HG03571 (cell line): ENCODE measurements around the gene LHPP.

Experiments used
- ATAC-seq: cut with Tn5 transposase; IDR thresholded peaks from one replicate; pipeline ENCODE4 v1.9.1; 2021; ENCODE audit not compliant: unreplicated experiment

LHPP gene

DNA sequence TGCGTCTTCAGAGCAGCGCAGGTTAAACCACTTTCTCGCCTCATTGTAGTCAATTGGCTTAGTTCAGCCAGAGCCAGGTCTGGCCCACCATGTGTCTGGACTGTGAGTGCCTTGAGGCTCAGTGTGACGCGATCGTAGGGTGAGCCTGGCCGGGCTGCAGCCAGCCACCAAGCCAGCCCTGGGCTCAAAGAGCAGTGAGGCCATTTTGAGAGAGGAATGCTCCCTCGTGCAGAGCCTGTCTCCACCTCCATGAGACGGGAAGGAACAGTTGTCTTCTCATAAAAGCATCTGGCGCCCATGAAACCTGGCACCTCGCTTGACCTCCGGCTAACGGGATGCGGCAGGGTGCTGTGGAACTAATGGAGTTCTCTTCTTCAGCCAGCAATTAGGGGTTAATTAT is 34.5 kb downstream of the LHPP start:
- no peak for ATAC-seq

DNA sequence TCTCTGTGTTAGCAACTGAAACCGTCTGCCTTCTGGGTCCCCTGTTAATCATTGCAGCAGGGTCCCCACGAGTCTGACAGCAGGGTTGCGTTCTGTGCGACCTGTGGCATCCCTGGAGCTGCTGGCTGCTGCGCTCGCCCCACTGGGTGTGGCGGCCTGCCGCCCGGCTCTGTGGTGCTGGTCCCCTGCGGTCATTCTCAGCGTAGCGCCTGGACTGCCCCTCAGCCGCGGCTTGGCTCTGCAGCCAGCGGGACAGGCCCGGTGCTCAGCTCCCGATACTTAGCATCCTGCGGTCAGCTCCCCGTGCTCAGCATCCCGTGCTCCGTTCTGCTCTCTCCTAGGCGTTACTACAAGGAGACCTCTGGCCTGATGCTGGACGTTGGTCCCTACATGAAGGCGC is 35.0 kb downstream of the LHPP start:
- ATAC-seq: no peak

DNA sequence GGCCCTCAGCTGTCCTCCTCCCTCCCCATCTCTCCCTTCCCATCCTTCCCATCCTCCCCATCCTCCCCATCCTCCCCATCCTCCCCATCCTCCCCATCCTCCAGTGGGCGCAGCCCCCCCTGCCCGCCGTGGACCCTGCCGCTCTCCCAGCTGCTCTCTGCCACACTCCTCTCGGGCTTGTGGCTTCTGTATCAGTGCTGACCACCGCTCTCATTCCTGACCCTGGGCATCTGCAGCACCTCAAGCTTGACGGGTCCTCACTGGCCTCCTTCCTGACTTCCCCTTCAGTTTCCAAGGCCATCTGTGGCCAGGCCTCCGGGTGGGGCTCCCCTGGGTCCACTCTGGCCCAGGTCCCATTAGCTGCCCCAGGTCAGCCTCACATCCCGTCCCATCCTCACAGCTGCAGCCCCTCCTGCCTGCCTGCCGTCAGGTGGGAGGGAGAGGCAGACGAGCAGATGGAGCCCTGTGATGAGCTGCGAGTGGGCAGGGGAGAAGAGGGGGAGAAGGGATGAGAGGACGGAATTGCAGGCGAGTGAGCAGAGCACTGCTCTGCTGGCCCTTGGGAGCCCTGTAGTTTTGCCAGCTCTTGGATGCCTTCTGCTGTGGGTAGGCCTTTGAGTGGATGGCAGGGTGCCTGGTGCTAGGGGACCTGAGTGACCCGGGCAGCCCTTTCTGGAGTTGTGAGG is 35.7 kb downstream of the LHPP start:
- ATAC-seq: no peak

- no peak for ATAC-seq
Measured at GRCh38 chr10:124498056-124498455, 36.4 kb downstream of the LHPP start.

GRCh38 chr10:124500757-124501156 is 39.1 kb downstream of the LHPP start:
- no peak for ATAC-seq

DNA sequence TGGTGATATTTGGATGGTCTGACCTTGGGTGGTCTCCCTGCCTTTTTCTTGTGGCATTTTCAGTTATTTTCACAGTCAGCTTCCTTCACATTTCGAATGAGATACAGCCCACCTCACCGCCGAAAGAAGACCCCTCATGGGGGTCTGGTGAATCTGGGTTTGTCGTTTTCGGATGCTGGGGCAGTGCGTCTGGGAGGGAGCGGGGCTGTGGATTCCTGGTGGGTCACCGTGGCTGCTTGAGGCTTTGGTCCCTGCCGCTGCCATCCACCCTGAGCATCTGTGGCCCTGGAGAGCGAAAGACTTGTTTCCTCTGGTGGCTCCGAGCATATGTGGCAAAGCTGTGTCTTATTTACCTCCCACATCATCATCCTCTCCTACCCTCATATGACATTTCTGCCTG is 43.1 kb downstream of the LHPP start:
- ATAC-seq: no peak

- no peak for ATAC-seq
Measured at GRCh38 chr10:124505279-124505678, 43.7 kb downstream of the LHPP start.

GRCh38 chr10:124508070-124508667 is 46.5 kb downstream of the LHPP start:
- no peak for ATAC-seq

GRCh38 chr10:124508907-124509454 is 47.4 kb downstream of the LHPP start:
- ATAC-seq: no peak

GRCh38 chr10:124509880-124510632 is 48.4 kb downstream of the LHPP start:
- no peak for ATAC-seq

DNA sequence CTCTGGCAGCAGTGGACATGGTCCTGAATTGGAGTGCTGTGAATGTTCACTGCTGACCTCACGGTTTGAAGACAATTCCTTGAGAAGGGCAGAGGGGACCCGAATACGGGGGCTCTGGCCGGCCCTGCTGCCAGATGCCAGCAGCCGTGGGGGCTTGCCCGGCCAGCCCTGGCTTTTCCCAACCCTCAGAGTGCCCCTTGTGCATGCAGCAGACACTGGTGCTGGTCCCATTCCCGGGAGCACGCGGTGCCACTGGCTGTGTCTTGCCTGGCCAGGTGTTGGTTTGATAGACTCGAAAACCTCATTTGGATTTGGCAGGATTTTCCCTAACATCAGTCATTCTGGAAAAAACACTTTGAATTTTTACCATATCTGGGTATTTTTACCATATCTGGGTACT is 49.1 kb downstream of the LHPP start:
- ATAC-seq: no peak

- no peak for ATAC-seq
Measured at GRCh38 chr10:124511205-124512039, 49.8 kb downstream of the LHPP start.

GRCh38 chr10:124512040-124512428 is 50.4 kb downstream of the LHPP start:
- ATAC-seq: no peak

DNA sequence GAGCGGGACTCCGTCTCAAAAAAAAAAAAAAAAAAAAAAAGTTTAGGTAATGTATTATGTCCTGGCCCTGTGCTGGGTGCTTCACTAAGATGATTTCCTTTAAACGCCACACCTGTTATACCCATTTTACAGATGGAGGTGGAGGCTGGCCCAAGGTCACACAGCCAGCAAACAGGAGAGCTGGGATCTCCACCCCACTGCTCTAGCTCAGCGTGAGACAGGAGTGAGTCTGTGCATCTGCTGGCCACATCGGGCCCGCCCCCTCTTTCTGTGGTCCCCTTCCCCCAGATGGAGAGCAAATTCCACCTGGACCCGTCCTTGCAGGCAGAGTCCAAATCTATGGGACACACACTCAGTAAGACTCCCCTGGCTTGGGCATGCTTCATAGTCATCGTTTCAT is 51.0 kb downstream of the LHPP start:
- no peak for ATAC-seq

- ATAC-seq: no peak
Measured at GRCh38 chr10:124515244-124515970, 53.8 kb downstream of the LHPP start.

DNA sequence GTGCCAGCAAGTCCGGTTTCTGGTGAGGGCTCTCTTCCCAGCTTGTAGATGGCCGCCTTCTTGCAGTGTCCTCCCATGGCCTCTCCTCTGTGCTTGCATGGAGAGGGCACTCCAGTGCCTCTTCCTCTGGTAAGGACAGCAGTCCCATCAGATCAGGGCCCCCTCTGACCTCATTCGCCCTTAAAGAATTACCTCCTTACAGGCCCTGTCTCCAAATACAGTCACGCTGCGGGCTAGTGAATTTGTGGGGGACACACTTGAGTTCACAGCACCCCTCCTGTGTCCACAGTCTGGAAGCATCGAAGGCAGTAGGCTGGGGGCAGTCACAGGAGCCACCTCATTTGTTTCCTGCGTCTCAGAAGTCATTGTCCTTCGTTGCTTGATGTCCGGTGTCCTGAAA is 54.6 kb downstream of the LHPP start:
- ATAC-seq: no peak

GRCh38 chr10:124516746-124517397 is 55.2 kb downstream of the LHPP start:
- no peak for ATAC-seq

DNA sequence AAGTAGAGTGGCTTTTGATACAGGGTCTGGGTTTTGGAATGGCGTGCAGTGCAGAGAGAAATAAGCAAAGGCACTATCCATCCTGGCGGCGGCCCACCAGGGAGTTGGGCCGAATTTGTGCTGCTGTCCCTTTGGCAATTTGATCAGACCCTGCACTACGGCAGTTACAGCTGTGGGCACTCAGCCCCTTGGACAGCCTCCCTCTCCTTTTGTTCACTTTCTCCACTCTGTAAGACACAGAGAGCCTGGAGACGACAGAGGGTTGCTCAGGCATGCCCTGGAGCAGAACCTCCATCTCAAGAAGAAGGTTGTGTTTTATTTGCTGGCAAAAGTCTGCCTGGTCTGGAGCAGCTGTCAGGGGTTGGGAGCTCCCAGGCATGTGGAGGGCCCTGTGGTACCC is 55.8 kb downstream of the LHPP start:
- ATAC-seq: no peak

GRCh38 chr10:124517931-124518330 is 56.3 kb downstream of the LHPP start:
- no peak for ATAC-seq

GRCh38 chr10:124518366-124518765 is 56.7 kb downstream of the LHPP start:
- no peak for ATAC-seq
